GM10266 (cell line): ENCODE data around the gene CCDC182.

Experiments used
- DNase-seq: peaks from one replicate; pipeline ENCODE4 v3.0.0; 2012; ENCODE audit errors: extremely low spot score
- TF ChIP-seq, protein P1 (sequence below): IDR thresholded peaks from 2 replicates; pipeline ENCODE4 v1.5.1; 2012; ENCODE audit warnings: mild to moderate bottlenecking, low read depth; ENCODE audit not compliant: control insufficient read depth, insufficient read depth; ENCODE audit errors: missing control alignments

Gene CCDC182

GRCh38 chr17:57782062-57782490 lies 37.0 kb upstream of the CCDC182 start:
- TF ChIP-seq, protein P1, sequence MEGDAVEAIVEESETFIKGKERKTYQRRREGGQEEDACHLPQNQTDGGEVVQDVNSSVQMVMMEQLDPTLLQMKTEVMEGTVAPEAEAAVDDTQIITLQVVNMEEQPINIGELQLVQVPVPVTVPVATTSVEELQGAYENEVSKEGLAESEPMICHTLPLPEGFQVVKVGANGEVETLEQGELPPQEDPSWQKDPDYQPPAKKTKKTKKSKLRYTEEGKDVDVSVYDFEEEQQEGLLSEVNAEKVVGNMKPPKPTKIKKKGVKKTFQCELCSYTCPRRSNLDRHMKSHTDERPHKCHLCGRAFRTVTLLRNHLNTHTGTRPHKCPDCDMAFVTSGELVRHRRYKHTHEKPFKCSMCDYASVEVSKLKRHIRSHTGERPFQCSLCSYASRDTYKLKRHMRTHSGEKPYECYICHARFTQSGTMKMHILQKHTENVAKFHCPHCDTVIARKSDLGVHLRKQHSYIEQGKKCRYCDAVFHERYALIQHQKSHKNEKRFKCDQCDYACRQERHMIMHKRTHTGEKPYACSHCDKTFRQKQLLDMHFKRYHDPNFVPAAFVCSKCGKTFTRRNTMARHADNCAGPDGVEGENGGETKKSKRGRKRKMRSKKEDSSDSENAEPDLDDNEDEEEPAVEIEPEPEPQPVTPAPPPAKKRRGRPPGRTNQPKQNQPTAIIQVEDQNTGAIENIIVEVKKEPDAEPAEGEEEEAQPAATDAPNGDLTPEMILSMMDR: no peak
- DNase-seq: no peak

DNA sequence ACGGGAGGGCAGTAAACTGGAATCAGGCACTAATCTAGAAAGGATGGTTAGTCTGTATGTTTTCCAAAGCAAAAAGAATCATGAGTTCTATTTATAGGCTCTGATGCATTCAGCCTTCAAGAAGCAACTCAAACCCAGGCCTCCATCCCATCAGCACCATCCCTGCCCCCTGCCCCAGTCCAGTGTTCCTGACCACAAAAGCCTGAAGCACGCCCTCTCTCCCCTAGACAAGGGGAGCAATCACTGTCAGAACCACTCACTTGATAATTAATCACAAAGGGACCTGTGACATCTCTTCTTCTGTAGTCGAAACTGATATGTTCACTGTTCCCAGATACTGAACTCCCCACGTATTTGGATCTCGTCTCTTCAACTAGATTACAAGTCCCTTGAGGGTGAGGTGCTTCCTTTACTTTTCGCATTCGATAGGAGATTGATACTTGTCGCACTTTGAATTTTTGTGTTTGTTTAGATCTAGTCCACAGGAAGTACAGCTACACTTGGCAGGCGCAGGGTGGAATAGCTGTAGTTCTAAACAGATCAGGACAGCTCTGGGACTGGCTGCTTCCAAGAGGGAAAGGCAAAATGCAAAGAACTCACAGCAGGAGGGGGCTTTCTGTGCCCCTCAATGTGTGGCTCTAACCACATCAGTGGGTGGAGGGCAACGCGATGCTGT lies 36.4 kb upstream of the CCDC182 start:
- DNase-seq: no peak
- TF ChIP-seq, protein P1: no peak

DNA sequence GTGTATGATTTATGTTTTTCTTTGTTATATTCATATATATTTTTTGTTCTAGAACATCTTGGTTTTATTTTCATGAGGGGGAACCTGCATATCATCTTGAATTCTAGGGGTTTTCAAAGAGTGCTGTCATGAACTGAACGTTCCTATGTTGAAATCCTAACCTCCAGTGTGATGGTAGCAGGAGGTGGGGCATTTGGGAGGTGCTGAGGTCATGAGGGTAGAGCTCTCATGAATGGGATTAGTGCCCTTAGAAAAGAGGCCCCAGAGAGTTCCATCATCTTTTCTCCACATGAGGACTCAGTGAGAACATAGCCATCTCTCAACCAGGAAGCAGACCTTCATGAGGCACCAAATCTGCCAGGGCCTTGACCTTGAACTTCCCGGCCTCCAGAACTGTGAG lies 34.6 kb upstream of the CCDC182 start:
- TF ChIP-seq, protein P1: no peak

DNA sequence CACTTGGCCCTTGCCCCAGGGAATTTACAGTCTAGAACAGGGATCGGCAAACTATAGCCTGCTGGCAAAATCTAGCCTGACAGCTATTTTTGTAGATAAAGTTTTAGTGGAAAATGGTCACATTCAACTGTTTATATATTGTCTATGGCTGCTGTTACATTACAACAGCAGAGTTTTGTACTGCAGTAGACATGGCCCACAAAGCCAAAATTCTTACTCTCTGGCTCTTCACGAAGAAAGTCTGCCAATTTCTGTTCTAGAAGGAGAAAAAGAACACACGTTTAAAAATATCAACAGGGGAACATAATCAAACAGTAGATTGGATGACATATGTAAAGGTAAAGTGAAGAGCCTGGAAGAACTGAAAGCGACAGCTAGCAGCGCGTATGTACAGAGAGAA lies 33.2 kb upstream of the CCDC182 start:
- TF ChIP-seq, protein P1: no peak
- no peak for DNase-seq

More for the DNA sequence above, 34.6 kb upstream of the CCDC182 start:
- DNase-seq: no peak

GRCh38 chr17:57776366-57776765 lies 31.3 kb upstream of the CCDC182 start:
- DNase-seq: no peak
- TF ChIP-seq, protein P1: no peak

DNA sequence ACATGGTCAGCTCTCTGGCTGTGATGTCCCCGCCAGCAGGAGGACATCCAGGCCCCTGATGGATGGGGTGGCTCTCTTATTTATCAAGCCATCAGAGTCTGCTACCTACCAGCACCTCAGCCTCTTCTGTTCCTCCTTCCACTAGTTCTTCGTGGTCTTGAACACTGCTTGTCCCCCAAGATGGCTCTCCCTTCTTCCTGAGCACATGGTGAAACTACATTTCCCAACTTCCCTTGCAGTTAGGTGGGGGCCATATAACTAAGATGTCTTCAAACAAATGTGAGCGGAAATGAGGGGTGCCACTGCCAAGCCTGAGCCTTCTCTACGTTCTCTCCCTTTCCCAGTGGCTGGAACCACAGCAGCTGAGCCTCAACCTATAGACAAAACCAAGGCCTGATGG lies 29.8 kb upstream of the CCDC182 start:
- no peak for DNase-seq
- TF ChIP-seq, protein P1: no peak

DNA sequence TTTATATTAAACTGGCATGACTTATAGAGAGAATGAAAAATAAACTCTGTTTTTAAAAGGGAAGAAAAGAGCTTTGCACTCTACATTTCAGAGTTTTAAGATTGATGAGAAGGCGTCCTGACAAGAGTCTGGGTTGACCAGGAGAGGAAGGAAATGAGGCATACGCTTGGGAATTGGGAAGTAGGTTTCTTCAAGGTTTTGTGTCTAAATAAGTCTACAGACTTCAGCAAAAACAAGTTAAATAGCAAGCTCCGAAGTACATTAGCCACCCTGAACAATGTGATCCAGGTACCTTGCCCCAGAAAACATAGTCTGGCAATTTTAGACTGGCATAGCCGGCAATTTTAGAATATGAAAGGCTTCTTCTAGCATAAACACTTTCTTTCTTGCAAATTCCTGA lies 28.5 kb upstream of the CCDC182 start:
- DNase-seq: no peak
- TF ChIP-seq, protein P1: no peak
